ENCODE results near the gene CTPS2.

CTPS2 gene

DNA sequence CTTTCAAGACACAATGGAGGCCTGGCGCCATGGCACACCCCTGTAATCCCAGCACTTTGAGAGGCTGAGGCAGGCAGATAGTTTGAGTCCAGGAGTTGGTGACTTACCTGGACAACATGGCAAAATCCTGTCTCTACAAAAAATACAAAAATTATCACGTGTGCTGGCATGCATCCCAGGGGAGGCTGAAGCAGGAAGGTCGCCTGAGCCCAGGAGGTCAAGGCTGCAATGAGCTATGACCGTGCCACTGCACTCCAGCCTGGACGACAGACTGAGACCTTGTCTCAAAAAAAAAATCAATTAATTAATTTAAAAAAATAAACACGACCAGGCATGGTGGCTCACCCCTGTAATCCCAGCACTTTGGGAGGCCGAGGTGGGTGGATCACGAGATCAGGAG is 2.0 kb upstream of the CTPS2 start:
- no peak for DNase-seq (ENCODE audit: low read depth, low spot score)

- DNase-seq (ENCODE audit: low read depth, low spot score), result no peak
These were observed 449 bp downstream of the CTPS2 start for GRCh38 chrX:16711893-16712547.

DNA sequence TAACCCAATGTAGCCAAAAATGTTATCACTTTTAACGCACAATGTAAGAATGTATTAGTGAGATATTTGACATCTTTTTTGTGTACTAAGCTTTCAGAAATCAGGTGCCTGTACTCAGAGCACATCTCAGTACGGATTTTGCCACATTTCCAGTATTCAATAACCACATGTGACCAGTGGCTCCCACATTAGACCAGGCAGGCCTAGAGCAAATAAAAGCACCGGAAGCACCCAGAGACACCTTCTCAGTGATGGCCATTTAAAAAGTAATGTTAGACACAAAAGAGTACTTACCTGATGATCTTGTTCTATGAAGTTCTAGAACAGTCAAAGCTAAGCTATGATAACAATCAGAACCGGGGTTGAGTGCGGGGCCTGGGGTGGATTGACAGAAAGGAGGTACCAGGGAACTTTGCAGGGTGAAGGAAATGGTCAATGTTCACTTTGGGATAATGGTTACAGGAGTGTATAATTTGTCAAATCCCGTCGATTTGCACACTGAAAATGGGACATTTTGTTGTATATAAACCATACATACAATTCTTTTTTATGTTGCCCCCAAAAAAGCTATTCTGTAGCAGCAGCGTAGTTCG is 1.2 kb downstream of the CTPS2 start:
- DNase-seq (ENCODE audit: low read depth, low spot score), result no peak

- no peak for DNase-seq (ENCODE audit: low read depth, low spot score)
These were observed 4.5 kb downstream of the CTPS2 start for GRCh38 chrX:16708016-16708415.

- no peak for DNase-seq (ENCODE audit: low read depth, low spot score)
These were observed 7.1 kb downstream of the CTPS2 start for GRCh38 chrX:16705370-16705769.

GRCh38 chrX:16702700-16703599 is 9.5 kb downstream of the CTPS2 start:
- no peak for DNase-seq (ENCODE audit: low read depth, low spot score)

GRCh38 chrX:16700734-16701133 is 11.7 kb downstream of the CTPS2 start:
- DNase-seq (ENCODE audit: low read depth, low spot score), result no peak

- no peak for DNase-seq (ENCODE audit: low read depth, low spot score)
These were observed 13.1 kb downstream of the CTPS2 start for GRCh38 chrX:16699389-16699788.

- DNase-seq (ENCODE audit: low read depth, low spot score), result no peak
These were observed 15.5 kb downstream of the CTPS2 start for GRCh38 chrX:16696956-16697355.

- peak; percentile 72 for DNase-seq (ENCODE audit: low read depth, low spot score)
These were observed 17.3 kb downstream of the CTPS2 start for GRCh38 chrX:16695079-16695676.

DNA sequence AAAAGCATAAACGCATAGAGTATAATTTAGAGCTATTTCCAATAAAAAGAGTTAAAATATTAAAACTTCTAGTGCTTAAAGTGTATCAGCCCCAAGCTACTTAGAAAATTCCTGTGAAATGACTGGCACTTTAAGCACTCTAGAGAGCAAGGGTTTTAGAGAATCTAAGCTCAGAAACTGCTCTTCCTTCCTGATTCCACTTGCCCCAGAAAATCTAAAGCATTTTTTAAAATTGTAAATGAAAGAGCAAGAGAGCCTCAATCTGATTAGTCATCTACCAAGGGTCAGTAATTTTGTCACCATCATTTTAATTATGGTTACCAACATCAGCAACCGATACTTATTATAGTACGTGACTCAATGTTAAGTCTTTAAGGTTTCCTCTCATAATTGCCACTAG is 25.0 kb downstream of the CTPS2 start:
- DNase-seq (ENCODE audit: low read depth, low spot score), result no peak

DNA sequence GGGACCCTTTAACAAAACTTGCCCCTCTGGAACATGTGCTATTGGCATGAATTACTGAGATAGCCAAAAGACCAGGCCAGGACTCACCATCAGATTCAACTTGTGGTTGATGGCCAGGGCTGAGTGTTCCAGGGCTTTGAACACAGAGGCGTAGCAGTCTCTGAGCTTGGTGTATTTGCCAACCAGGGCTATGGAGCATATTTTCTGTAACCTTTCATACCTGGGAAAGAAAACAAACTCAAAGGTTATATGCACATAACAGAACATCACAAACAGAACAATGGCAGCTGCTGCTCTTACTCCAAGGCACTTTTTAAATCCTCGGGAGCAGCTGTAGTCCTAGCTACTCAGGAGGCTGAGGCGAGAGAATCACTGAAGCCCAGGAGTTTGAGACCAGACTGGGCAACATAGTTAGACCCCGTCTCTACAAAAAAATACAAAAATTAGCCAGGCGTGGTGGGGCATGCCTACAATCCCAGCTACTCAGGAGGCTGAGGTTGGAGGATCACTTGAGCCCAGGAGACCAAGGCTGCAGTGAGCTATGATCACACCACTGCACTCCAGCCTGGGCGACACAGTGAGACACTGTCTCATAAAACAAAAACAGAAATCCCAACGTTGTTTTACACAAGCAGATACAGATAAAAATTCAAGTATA is 29.3 kb downstream of the CTPS2 start:
- DNase-seq (ENCODE audit: low read depth, low spot score), result no peak

- no peak for DNase-seq (ENCODE audit: low read depth, low spot score)
These were observed 33.8 kb downstream of the CTPS2 start for GRCh38 chrX:16678689-16679088.

DNA sequence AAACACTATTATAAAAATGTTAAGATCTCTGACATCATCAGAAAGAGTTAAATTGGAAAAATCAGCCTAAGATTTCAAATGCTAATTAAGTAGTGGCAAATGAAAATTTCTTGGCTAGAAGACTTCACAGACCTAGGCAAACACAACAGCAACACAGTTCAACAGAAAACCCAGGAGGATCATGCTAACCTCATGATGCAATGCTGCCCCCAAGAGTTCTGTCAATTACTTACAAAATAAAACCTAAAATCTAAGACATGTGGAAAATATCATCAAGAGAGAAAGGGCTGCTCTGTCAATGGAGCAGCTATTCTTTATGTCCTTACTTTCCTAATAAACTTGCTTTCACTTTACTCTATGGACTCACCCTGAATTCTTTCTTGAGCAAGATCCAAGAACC is 41.5 kb downstream of the CTPS2 start:
- DNase-seq (ENCODE audit: low read depth, low spot score), result peak; percentile 41

DNA sequence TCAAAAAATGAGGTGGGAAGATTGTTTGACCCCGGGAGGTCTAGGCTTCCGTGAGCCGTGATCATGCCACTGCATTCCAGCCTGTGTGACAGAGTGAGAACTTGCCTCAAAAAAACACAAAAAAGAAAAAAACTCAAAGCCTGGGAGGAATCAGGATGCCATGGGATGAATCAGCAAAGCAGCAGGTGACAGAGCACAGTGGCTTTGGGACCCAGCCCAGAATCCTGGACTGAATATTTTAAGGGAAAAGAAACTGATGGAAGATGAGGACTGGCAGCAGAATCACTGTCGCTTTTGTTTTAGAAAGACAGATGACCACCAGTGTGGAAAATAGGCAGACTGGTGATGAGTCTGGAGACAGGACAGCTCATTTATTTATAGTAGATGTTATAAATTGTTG is 45.9 kb downstream of the CTPS2 start:
- DNase-seq (ENCODE audit: low read depth, low spot score), result no peak

GRCh38 chrX:16665089-16665488 is 47.4 kb downstream of the CTPS2 start:
- no peak for DNase-seq (ENCODE audit: low read depth, low spot score)

- DNase-seq (ENCODE audit: low read depth, low spot score), result no peak
These were observed 47.8 kb downstream of the CTPS2 start for GRCh38 chrX:16664626-16665025.

DNA sequence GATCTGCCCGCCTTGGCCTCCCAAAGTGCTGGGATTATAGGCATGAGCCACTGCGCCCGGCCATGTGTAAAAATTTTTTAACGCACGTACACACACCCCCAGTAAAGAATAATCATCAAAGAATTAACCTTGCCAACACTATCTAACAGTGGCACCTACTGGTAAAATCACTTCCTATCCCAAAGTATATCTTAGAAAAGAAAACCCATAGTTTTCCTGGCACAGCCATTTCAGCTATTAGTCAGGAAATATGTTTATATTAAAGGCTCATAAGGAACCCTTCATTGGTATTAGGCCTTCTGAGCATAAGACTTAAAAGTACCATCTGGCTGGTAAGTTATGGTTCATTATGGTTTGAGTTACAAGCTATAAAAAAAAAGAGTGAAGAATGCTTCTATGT is 48.4 kb downstream of the CTPS2 start:
- DNase-seq (ENCODE audit: low read depth, low spot score), result no peak

- DNase-seq (ENCODE audit: low read depth, low spot score), result no peak
These were observed 50.1 kb downstream of the CTPS2 start for GRCh38 chrX:16662402-16662801.

GRCh38 chrX:16661495-16661894 is 51.0 kb downstream of the CTPS2 start:
- DNase-seq (ENCODE audit: low read depth, low spot score), result no peak

DNA sequence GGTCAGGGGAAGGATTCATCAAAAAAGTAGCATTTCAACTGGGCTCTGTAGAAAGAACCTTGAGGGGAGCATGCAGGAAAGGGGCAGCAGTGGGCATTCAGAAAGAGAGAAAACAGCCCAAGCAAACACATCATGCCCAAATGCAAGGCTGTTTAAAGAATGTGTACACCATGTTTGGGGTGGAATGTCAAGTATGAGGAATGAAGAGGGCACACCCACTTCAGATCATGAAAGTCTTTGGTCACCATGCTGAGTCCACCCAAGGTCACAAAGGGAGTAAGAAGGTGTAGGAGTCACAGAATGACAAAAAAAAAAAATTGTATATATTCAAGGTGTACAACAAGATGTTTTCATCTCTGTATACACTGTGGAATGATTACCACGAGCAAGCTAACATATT is 53.1 kb downstream of the CTPS2 start:
- DNase-seq (ENCODE audit: low read depth, low spot score), result no peak

DNA sequence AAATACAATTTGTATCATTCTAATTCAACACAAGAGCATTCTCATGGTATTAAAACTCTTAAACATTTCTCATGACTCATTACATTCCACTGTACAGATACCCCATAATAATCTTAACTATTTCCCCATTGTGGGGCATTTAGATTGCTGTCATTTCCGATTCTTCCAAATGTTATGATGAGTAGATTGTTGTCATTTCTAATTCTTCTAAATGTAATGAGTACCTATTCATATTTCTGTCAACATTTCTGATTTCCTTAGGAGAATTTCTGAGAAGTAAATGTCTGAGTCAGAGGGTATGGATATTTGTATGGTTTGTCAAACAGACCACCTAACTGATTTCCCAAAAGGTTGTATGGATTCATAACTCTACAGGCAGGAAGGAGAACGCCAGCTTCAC is 54.2 kb downstream of the CTPS2 start:
- DNase-seq (ENCODE audit: low read depth, low spot score), result no peak
